Neural cell (in vitro differentiated cells): Measurements from ENCODE around the gene APBA1. TPM values are rescaled to one million over a fixed set of nuclear protein-coding genes. Genes with fewer than 3 reads are reported as not detected.

ENCODE experiments used
- H2AFZ ChIP-seq: fragments of 200-600, 300-800 bp; sonication (generic), shearing (Covaris generic); 2 replicates; pipeline ENCODE4 v1.6.0; 2014; ENCODE audit warnings: low read depth, mild to moderate bottlenecking, antibody characterized with exemption, low read length, moderate library complexity
- H3F3A ChIP-seq: fragments of 200-600 bp; shearing (Covaris generic); 2 replicates; pipeline ENCODE4 v1.6.1; 2016; ENCODE audit warnings: mild to moderate bottlenecking, moderate library complexity, mixed read lengths, antibody characterized with exemption, low read length; ENCODE audit not compliant: insufficient read depth, poor library complexity, severe bottlenecking
- H3K27ac ChIP-seq: fragments of 200-600, 300-800 bp; sonication (generic), shearing (Covaris generic); 2 replicates; pipeline ENCODE4 v1.5.1; 2014; ENCODE audit warnings: mild to moderate bottlenecking, low read length, moderate library complexity
- H3K27me3 ChIP-seq: fragments of 300-800, 200-600 bp; sonication (generic), shearing (Covaris generic); 2 replicates; pipeline ENCODE4 v1.6.0; 2014; ENCODE audit warnings: mild to moderate bottlenecking, low read depth, low read length, moderate library complexity; ENCODE audit not compliant: insufficient read depth
- H3K36me3 ChIP-seq: fragments of 300-800, 200-600 bp; sonication (generic), shearing (Covaris generic); 2 replicates; pipeline ENCODE4 v1.5.1; 2014; ENCODE audit warnings: mild to moderate bottlenecking, antibody characterized with exemption, low read length, moderate library complexity; ENCODE audit not compliant: insufficient read depth
- H3K4me2 ChIP-seq: fragments of 300-800, 200-600 bp; sonication (generic), shearing (Covaris generic); 2 replicates; pipeline ENCODE4 v1.6.0; 2014; ENCODE audit warnings: mild to moderate bottlenecking, low read length
- H3K4me3 ChIP-seq: fragments of 300-800, 200-600 bp; sonication (generic), shearing (Covaris generic); 2 replicates; pipeline ENCODE4 v1.5.1; 2014; ENCODE audit warnings: mild to moderate bottlenecking, low read length, moderate library complexity
- H3K79me2 ChIP-seq: fragments of 200-600 bp; shearing (Covaris generic); replicated peaks from 2 replicates; pipeline ENCODE4 v1.6.0; 2014; ENCODE audit warnings: mild to moderate bottlenecking, low read length, moderate library complexity; ENCODE audit not compliant: insufficient read depth
- H3K9ac ChIP-seq: fragments of 300-800, 200-600 bp; sonication (generic), shearing (Covaris generic); 2 replicates; pipeline ENCODE4 v1.6.1; 2016; ENCODE audit warnings: mild to moderate bottlenecking, low read length, mixed read lengths
- H3K9me2 ChIP-seq: fragments of 200-600 bp; shearing (Covaris generic); 2 replicates; pipeline ENCODE4 v1.6.1; 2016; ENCODE audit warnings: mild to moderate bottlenecking, low read length, mixed read lengths; ENCODE audit not compliant: insufficient read depth
- H3K9me3 ChIP-seq: fragments of 200-600, 300-800 bp; sonication (generic), shearing (Covaris generic); 2 replicates; pipeline ENCODE4 v1.6.1; 2016; ENCODE audit warnings: mild to moderate bottlenecking, mixed run types, low read length, moderate library complexity, mixed read lengths
- H4K20me1 ChIP-seq: fragments of 200-600 bp; shearing (Covaris generic); 2 replicates; pipeline ENCODE4 v1.6.1; 2016; ENCODE audit warnings: mild to moderate bottlenecking, mixed run types; ENCODE audit not compliant: insufficient read depth
- CTCF ChIP-seq: fragments of 450-650 bp; IDR thresholded peaks from 2 replicates; pipeline ENCODE4 v1.5.1; 2014; ENCODE audit warnings: antibody characterized with exemption, mild to moderate bottlenecking, moderate library complexity; ENCODE audit not compliant: poor library complexity, severe bottlenecking
- EP300 ChIP-seq: fragments of 450-650 bp; conservative IDR thresholded peaks from 2 replicates; pipeline ENCODE4 v1.6.1; 2014; ENCODE audit warnings: antibody characterized with exemption, mild to moderate bottlenecking, moderate library complexity; ENCODE audit not compliant: poor library complexity, severe bottlenecking
- EZH2 ChIP-seq: fragments of 200-600, 300-800 bp; shearing (Covaris generic), sonication (generic); IDR thresholded peaks from 2 replicates; pipeline ENCODE4 v1.6.1; 2014; ENCODE audit warnings: antibody characterized with exemption, low read length, borderline replicate concordance, mild to moderate bottlenecking; ENCODE audit not compliant: insufficient read depth, poor library complexity, severe bottlenecking
- MXI1 ChIP-seq: fragments of 450-650 bp; conservative IDR thresholded peaks from 2 replicates; pipeline ENCODE4 v1.6.1; 2014; ENCODE audit warnings: antibody characterized with exemption, mild to moderate bottlenecking; ENCODE audit not compliant: poor library complexity, severe bottlenecking
- POLR2AphosphoS5 ChIP-seq: IDR thresholded peaks from 2 replicates; pipeline ENCODE4 v1.6.1; 2012
- RAD21 ChIP-seq: fragments of 450-650 bp; conservative IDR thresholded peaks from 2 replicates; pipeline ENCODE4 v1.6.1; 2014; ENCODE audit warnings: antibody characterized with exemption, mild to moderate bottlenecking, moderate library complexity
- SMC3 ChIP-seq: fragments of 450-650 bp; conservative IDR thresholded peaks from 2 replicates; pipeline ENCODE4 v1.6.1; 2014; ENCODE audit warnings: antibody characterized with exemption, mild to moderate bottlenecking, moderate library complexity; ENCODE audit not compliant: poor library complexity
- TAF1 ChIP-seq: IDR thresholded peaks from 2 replicates; pipeline ENCODE4 v1.6.1; 2012; ENCODE audit warnings: low read depth
- polyA plus RNA-seq: library from polyadenylated mRNA; depleted of rRNA; stranded (reverse); fragments of >200 nt; gene quantifications from 2 replicates; pipeline ENCODE4 v1.2.3, GENCODE V29; 2014
- TF ChIP-seq, protein P1 (sequence below): IDR thresholded peaks from 2 replicates; pipeline ENCODE4 v1.6.1; 2012; ENCODE audit warnings: borderline replicate concordance

Gene APBA1
- polyA plus RNA-seq, 1 donor from 2014 or later, result 10.9 TPM

DNA sequence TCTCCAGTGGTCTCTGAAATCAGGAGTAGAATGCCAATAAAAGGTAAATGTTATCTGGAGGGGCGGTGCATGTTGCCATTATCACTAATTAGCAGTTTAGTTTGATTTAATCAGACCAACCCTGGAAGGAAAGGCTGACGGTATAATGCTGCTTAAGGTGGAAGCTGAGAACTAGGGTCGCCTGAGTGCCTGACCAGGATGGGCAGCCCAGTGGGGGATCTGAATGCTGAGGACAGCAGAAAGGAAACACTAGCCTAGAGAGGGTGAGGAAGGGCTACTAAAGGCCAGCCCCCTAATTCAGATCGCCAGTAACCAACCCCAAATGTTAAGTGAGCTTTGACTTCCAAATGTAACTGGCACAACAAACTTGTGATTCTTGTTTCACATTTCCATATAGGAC lies 172.2 kb downstream of the APBA1 start:
- Histone ChIP-seq H3K9me3 (no peaks in the 10 kb centered on the region), H3K27ac (no peak overlapping the region), H3K27me3 (no peaks in the 10 kb centered on the region), H4K20me1 (no peaks in the 10 kb centered on the region), H3K79me2 (no peaks in the 10 kb centered on the region), H3F3A (no peaks in the 10 kb centered on the region), H3K4me2 (no peak overlapping the region), H2AFZ (no peak overlapping the region), H3K9ac (no peak overlapping the region), H3K4me3 (no peak overlapping the region), H3K9me2 (no peaks in the 10 kb centered on the region), H3K36me3 (no peaks in the 10 kb centered on the region)
- TF ChIP-seq EZH2 (no peak), SMC3 (no peak), EP300 (no peak), MXI1 (no peak), CTCF (no peak), TAF1 (no peak), RAD21 (no peak), POLR2AphosphoS5 (no peak)
- TF ChIP-seq, protein P1, sequence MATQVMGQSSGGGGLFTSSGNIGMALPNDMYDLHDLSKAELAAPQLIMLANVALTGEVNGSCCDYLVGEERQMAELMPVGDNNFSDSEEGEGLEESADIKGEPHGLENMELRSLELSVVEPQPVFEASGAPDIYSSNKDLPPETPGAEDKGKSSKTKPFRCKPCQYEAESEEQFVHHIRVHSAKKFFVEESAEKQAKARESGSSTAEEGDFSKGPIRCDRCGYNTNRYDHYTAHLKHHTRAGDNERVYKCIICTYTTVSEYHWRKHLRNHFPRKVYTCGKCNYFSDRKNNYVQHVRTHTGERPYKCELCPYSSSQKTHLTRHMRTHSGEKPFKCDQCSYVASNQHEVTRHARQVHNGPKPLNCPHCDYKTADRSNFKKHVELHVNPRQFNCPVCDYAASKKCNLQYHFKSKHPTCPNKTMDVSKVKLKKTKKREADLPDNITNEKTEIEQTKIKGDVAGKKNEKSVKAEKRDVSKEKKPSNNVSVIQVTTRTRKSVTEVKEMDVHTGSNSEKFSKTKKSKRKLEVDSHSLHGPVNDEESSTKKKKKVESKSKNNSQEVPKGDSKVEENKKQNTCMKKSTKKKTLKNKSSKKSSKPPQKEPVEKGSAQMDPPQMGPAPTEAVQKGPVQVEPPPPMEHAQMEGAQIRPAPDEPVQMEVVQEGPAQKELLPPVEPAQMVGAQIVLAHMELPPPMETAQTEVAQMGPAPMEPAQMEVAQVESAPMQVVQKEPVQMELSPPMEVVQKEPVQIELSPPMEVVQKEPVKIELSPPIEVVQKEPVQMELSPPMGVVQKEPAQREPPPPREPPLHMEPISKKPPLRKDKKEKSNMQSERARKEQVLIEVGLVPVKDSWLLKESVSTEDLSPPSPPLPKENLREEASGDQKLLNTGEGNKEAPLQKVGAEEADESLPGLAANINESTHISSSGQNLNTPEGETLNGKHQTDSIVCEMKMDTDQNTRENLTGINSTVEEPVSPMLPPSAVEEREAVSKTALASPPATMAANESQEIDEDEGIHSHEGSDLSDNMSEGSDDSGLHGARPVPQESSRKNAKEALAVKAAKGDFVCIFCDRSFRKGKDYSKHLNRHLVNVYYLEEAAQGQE, result no peak

GRCh38 chr9:69499407-69499806 lies 172.8 kb downstream of the APBA1 start:
- no peaks in the 10 kb centered on the region for H3F3A ChIP-seq
- no peak overlapping the region for H2AFZ ChIP-seq
- no peak overlapping the region for H3K27ac ChIP-seq
- no peaks in the 10 kb centered on the region for H3K36me3 ChIP-seq
- H3K27me3 ChIP-seq, result no peaks in the 10 kb centered on the region
- H4K20me1 ChIP-seq, result no peaks in the 10 kb centered on the region
- H3K9ac ChIP-seq, result no peak overlapping the region
- H3K79me2 ChIP-seq, result no peaks in the 10 kb centered on the region
- TF ChIP-seq EP300 (no peak), POLR2AphosphoS5 (no peak), TAF1 (no peak), MXI1 (no peak), EZH2 (no peak), RAD21 (no peak), CTCF (no peak), SMC3 (no peak)
- TF ChIP-seq, protein P1, result no peak
- H3K4me2 ChIP-seq, result no peak overlapping the region
- no peak overlapping the region for H3K4me3 ChIP-seq
- no peaks in the 10 kb centered on the region for H3K9me2 ChIP-seq
- no peaks in the 10 kb centered on the region for H3K9me3 ChIP-seq
